ENCODE results near the gene COL8A1. TPM values are rescaled to one million over a fixed set of nuclear protein-coding genes. Genes with fewer than 3 reads are reported as not detected.

COL8A1 gene
- total and polyA plus RNA-seq, 5 donors: 16.5 to 57.5 (median 34.4) TPM

GRCh38 chr3:99656624-99657023, 18.2 kb downstream of the COL8A1 start:
- WGBS: 60% methylated on average over 3 of the region's 3 CpGs
- DNase-seq: no peak
- Histone ChIP-seq H3K4me3 (ENCODE audit: low read length) (no peak overlapping the region), H3K9me3 (ENCODE audit: control insufficient read depth, low read length) (no peaks in the 10 kb centered on the region), H3K4me1 (ENCODE audit: control insufficient read depth, insufficient read depth, low read length) (peaks cover 10% of the 10 kb centered on the region), H3K27me3 (ENCODE audit: control insufficient read depth, insufficient read depth) (no peaks in the 10 kb centered on the region), H3K27ac (ENCODE audit: low read length) (peak overlapping the region; percentile 52)
- intact Hi-C loops (cut with DNase I): no loop called here
- no peak for ATAC-seq

- WGBS: 48% methylated on average over 2 of the region's 2 CpGs
- Histone ChIP-seq H3K27ac (ENCODE audit: low read length) (peak overlapping the region; percentile 39), H3K9me3 (ENCODE audit: control insufficient read depth, low read length) (no peaks in the 10 kb centered on the region), H3K27me3 (ENCODE audit: control insufficient read depth, insufficient read depth) (no peaks in the 10 kb centered on the region), H3K4me3 (ENCODE audit: low read length) (no peak overlapping the region), H3K4me1 (ENCODE audit: control insufficient read depth, insufficient read depth, low read length) (peaks cover 10% of the 10 kb centered on the region)
- DNase-seq (no peak), ATAC-seq (peak; percentile 78 to 81)
- intact Hi-C loops (cut with DNase I): no loop called here
Observed at GRCh38 chr3:99658274-99658673, 19.9 kb downstream of the COL8A1 start.

GRCh38 chr3:99659032-99659431, 20.6 kb downstream of the COL8A1 start:
- intact Hi-C loops (cut with DNase I): no loop called here
- no peaks in the 10 kb centered on the region for H3K9me3 ChIP-seq (ENCODE audit: control insufficient read depth, low read length)
- peaks cover 10% of the 10 kb centered on the region for H3K4me1 ChIP-seq (ENCODE audit: control insufficient read depth, insufficient read depth, low read length)
- peak overlapping the region; percentile 25 for H3K27ac ChIP-seq (ENCODE audit: low read length)
- DNase-seq (peak in 1 of 3 donors; percentile 49), ATAC-seq (peak in 1 of 2 donors; percentile 89)
- H3K4me3 ChIP-seq (ENCODE audit: low read length): no peak overlapping the region
- H3K27me3 ChIP-seq (ENCODE audit: control insufficient read depth, insufficient read depth): no peaks in the 10 kb centered on the region
- WGBS: 83% methylated on average over 6 of the region's 6 CpGs

GRCh38 chr3:99659951-99660350, 21.6 kb downstream of the COL8A1 start:
- H3K27ac ChIP-seq (ENCODE audit: low read length): no peak overlapping the region
- WGBS: 55% methylated on average over 4 of the region's 4 CpGs
- no peaks in the 10 kb centered on the region for H3K27me3 ChIP-seq (ENCODE audit: control insufficient read depth, insufficient read depth)
- H3K9me3 ChIP-seq (ENCODE audit: control insufficient read depth, low read length): no peaks in the 10 kb centered on the region
- H3K4me1 ChIP-seq (ENCODE audit: control insufficient read depth, insufficient read depth, low read length): peaks cover 10% of the 10 kb centered on the region
- H3K4me3 ChIP-seq (ENCODE audit: low read length): no peak overlapping the region
- DNase-seq: no peak
- ATAC-seq: peak; percentile 60 to 82
- intact Hi-C loops (cut with DNase I): no loop called here

- intact Hi-C loops (cut with DNase I): no loop called here
- no peak overlapping the region for H3K4me3 ChIP-seq (ENCODE audit: low read length)
- H3K27me3 ChIP-seq (ENCODE audit: control insufficient read depth, insufficient read depth): no peaks in the 10 kb centered on the region
- DNase-seq: no peak
- 82% methylated on average over 10 of the region's 10 CpGs for WGBS
- no peaks in the 10 kb centered on the region for H3K9me3 ChIP-seq (ENCODE audit: control insufficient read depth, low read length)
- H3K27ac ChIP-seq (ENCODE audit: low read length): no peak overlapping the region
- H3K4me1 ChIP-seq (ENCODE audit: control insufficient read depth, insufficient read depth, low read length): peaks cover 9% of the 10 kb centered on the region
- no peak for ATAC-seq
Observed at GRCh38 chr3:99662838-99663570, 24.6 kb downstream of the COL8A1 start.

GRCh38 chr3:99663977-99664376, 25.6 kb downstream of the COL8A1 start:
- no peak for ATAC-seq
- Histone ChIP-seq H3K4me3 (ENCODE audit: low read length) (no peak overlapping the region), H3K9me3 (ENCODE audit: control insufficient read depth, low read length) (no peaks in the 10 kb centered on the region), H3K27ac (ENCODE audit: low read length) (no peak overlapping the region), H3K4me1 (ENCODE audit: control insufficient read depth, insufficient read depth, low read length) (peaks cover 2% of the 10 kb centered on the region), H3K27me3 (ENCODE audit: control insufficient read depth, insufficient read depth) (no peaks in the 10 kb centered on the region)
- WGBS: 57% methylated on average over 1 of the region's 1 CpG
- intact Hi-C loops (cut with DNase I): no loop called here
- peak in 1 of 3 donors; percentile 56 for DNase-seq

- Histone ChIP-seq H3K27ac (ENCODE audit: low read length) (no peak overlapping the region), H3K4me1 (ENCODE audit: control insufficient read depth, insufficient read depth, low read length) (no peaks in the 10 kb centered on the region), H3K27me3 (ENCODE audit: control insufficient read depth, insufficient read depth) (no peaks in the 10 kb centered on the region), H3K9me3 (ENCODE audit: control insufficient read depth, low read length) (no peaks in the 10 kb centered on the region), H3K4me3 (ENCODE audit: low read length) (no peak overlapping the region)
- no peak for ATAC-seq
- intact Hi-C loops (cut with DNase I): no loop called here
- WGBS: 97% methylated on average over 1 of the region's 1 CpG
- DNase-seq: no peak
Observed at GRCh38 chr3:99665017-99665416, 26.6 kb downstream of the COL8A1 start.

GRCh38 chr3:99666201-99666600, 27.8 kb downstream of the COL8A1 start:
- DNase-seq (no peak), ATAC-seq (peak; percentile 51 to 58)
- Histone ChIP-seq H3K9me3 (ENCODE audit: control insufficient read depth, low read length) (no peaks in the 10 kb centered on the region), H3K27me3 (ENCODE audit: control insufficient read depth, insufficient read depth) (no peaks in the 10 kb centered on the region), H3K4me3 (ENCODE audit: low read length) (no peak overlapping the region), H3K4me1 (ENCODE audit: control insufficient read depth, insufficient read depth, low read length) (no peaks in the 10 kb centered on the region), H3K27ac (ENCODE audit: low read length) (no peak overlapping the region)
- WGBS: 68% methylated on average over 1 of the region's 1 CpG
- intact Hi-C loops (cut with DNase I): no loop called here

GRCh38 chr3:99668044-99668443, 29.6 kb downstream of the COL8A1 start:
- peak; percentile 18 to 36 for ATAC-seq
- H3K9me3 ChIP-seq (ENCODE audit: control insufficient read depth, low read length): no peaks in the 10 kb centered on the region
- WGBS: 31% methylated on average over 2 of the region's 2 CpGs
- no peaks in the 10 kb centered on the region for H3K4me1 ChIP-seq (ENCODE audit: control insufficient read depth, insufficient read depth, low read length)
- DNase-seq: no peak
- H3K27me3 ChIP-seq (ENCODE audit: control insufficient read depth, insufficient read depth): no peaks in the 10 kb centered on the region
- no peak overlapping the region for H3K4me3 ChIP-seq (ENCODE audit: low read length)
- no peak overlapping the region for H3K27ac ChIP-seq (ENCODE audit: low read length)
- intact Hi-C loops (cut with DNase I): no loop called here

GRCh38 chr3:99669879-99670555, 31.6 kb downstream of the COL8A1 start:
- WGBS: 71% methylated on average over 2 of the region's 2 CpGs
- Histone ChIP-seq H3K27me3 (ENCODE audit: control insufficient read depth, insufficient read depth) (no peaks in the 10 kb centered on the region), H3K9me3 (ENCODE audit: control insufficient read depth, low read length) (no peaks in the 10 kb centered on the region), H3K4me3 (ENCODE audit: low read length) (no peak overlapping the region), H3K4me1 (ENCODE audit: control insufficient read depth, insufficient read depth, low read length) (no peaks in the 10 kb centered on the region), H3K27ac (ENCODE audit: low read length) (no peak overlapping the region)
- DNase-seq (no peak), ATAC-seq (no peak)
- intact Hi-C loops (cut with DNase I): no loop called here

GRCh38 chr3:99670556-99670950, 32.2 kb downstream of the COL8A1 start:
- H3K4me1 ChIP-seq (ENCODE audit: control insufficient read depth, insufficient read depth, low read length): no peaks in the 10 kb centered on the region
- H3K27ac ChIP-seq (ENCODE audit: low read length): no peak overlapping the region
- no peak for ATAC-seq
- no peaks in the 10 kb centered on the region for H3K27me3 ChIP-seq (ENCODE audit: control insufficient read depth, insufficient read depth)
- DNase-seq: no peak
- no peak overlapping the region for H3K4me3 ChIP-seq (ENCODE audit: low read length)
- H3K9me3 ChIP-seq (ENCODE audit: control insufficient read depth, low read length): no peaks in the 10 kb centered on the region
- intact Hi-C loops (cut with DNase I): no loop called here
- WGBS: 81% methylated on average over 2 of the region's 2 CpGs

Measured in right cardiac atrium (tissue), 5 donors.